Suppressor macrophage treated with lipopolysaccharide for 4 hours (primary cell): ENCODE data around the gene P2RX1.
"Not testable (repeated sequence)": the region's sequence is repeated elsewhere in the genome, so short reads cannot be mapped to it uniquely, and the experiment has no call there.

Experiments used
- DNase-seq: peaks from one replicate; pipeline ENCODE4 v3.0.0-alpha.2; 2020

The P2RX1 gene

GRCh38 chr17:3951420-3951819, 35.2 kb upstream of the P2RX1 start:
- DNase-seq, result no peak

DNA sequence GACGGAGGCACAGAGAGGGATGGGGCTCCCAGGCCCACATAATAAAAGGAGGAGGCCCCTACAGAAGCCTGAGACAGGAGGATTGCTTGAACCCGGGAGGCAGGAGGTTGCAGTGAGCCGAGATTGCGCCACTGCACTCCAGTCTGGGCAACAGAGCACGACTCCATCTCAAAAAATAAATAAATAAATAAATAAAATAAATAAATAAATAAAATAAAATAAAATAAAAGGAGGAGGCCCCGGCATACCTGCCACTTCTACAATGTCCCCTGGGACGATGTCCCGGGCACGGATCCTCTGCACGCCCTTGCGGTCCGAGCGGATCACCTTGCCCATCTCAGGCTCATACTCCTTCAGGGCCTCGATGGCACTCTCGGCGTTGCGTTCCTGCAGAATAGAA, 34.7 kb upstream of the P2RX1 start:
- DNase-seq, result no peak

DNA sequence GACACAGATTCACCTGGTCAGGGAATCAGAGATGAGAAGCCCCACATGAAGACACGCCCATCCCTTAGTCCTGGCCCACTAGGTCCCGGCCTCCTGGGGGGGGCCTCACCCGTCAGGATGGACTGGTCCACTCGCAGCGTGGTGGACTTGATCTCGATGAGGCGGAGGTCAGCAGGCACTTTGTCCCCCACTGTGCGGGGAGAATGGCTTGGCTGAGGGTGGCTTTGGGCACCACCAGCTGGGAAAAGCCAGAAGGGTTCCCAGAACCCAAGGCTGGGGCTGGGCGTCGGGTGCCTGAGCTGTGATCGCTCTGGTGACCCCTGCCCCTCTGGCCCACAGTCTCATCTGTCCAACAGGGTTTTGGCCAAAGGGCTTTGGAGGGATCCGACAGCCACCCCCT, 34.3 kb upstream of the P2RX1 start:
- no peak for DNase-seq

DNA sequence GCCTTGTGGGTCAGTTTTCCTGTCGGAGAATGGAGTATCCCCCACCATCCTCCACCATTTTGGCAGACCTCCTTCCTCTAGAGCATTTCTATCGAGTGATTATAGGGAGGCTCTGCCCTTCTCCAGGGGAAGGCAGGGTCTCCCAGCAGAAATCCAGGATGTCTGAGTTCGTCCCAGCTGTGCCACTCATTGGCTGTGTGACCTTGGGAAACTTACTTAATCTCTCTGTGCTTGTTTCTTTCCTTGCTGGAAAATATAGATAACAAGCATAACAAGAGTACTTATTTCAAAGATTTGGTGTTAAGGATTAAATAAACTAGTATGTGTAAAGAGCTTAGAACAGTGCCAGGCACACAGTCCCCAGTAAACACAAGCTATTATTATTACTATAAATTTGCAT, 33.2 kb upstream of the P2RX1 start:
- no peak for DNase-seq

DNA sequence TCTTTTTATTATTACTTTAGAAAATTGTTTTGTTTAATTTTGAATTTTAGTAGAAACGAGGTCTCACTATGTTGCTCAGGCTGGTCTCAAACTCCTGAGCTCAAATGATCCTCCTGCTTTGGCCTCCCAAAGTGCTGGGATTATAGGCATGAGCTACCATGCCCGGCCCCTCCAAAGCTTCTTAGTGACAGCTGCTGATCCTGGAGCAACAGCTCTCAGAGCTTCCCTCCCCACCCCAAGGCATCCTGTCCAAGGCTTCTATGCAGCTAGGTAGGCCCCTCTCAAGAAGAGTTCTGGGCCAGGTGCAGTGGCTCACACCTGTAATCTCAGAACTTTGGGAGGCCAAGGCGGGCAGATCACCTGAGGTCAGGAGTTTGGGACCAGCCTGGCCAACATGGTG, 32.3 kb upstream of the P2RX1 start:
- not testable (repeated sequence) for DNase-seq

GRCh38 chr17:3947318-3947810, 31.1 kb upstream of the P2RX1 start:
- DNase-seq, result no peak

GRCh38 chr17:3946711-3947235, 30.5 kb upstream of the P2RX1 start:
- DNase-seq, result no peak

GRCh38 chr17:3944485-3945388, 28.5 kb upstream of the P2RX1 start:
- DNase-seq, result peak; percentile 26

GRCh38 chr17:3943240-3943891, 27.1 kb upstream of the P2RX1 start:
- DNase-seq, result no peak

DNA sequence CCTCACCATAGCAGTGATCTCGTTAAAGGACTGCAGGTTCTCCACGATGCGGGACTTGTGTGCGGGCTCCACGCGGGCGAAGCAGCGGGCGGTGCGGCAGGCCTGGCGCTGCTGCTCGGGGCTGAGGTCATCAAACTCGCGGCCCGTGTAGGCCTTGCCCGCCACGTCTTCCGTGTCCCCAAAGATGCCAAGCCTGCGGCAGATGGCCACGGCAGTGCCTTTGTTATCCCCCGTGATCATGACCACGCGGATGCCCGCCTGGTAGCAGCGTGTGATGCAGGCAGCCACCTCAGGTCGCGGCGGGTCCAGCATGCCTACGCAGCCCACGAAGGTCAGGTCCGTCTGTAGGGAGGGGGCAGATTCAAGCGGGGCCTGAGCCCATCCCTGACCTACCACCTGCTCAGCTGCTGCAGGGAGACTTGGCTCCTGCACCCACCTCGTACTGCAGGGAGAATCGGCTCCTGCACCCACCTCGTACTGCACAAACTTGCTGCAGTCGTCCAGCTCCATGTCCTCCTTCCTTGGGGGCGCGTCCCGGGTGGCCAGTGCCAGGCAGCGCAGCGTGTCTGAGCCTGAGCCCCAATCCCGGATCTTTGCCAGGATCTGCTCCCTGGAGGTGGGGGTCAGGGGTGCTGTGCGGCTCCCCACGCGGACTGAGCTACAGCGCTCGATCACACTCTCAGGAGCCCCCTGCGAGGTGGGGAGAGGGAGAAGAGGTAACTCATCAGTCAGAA, 24.9 kb upstream of the P2RX1 start:
- no peak for DNase-seq

- no peak for DNase-seq
Observed at GRCh38 chr17:3937359-3937758, 21.1 kb upstream of the P2RX1 start.

GRCh38 chr17:3935825-3936355, 19.6 kb upstream of the P2RX1 start:
- no peak for DNase-seq

DNA sequence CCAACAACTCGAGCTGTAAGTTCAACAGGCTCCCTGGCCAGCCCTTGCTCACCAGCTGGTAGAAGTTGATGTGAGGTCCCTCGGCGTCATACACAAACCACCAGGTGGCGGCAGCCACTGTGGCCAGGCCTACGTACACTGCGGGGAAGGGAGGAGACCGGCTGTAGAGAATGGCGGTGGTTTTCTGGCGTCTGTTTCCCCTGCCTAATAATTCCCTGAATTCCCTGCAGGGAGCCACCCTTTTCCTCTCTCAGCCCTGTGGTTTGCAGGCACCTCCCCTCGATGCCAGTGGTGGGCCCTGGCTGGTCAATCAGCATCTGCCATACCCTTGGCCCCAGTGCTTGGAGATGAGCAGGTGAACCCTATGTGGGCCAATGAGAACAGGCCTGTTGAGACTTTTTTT, 18.9 kb upstream of the P2RX1 start:
- DNase-seq, result peak; percentile 78

DNA sequence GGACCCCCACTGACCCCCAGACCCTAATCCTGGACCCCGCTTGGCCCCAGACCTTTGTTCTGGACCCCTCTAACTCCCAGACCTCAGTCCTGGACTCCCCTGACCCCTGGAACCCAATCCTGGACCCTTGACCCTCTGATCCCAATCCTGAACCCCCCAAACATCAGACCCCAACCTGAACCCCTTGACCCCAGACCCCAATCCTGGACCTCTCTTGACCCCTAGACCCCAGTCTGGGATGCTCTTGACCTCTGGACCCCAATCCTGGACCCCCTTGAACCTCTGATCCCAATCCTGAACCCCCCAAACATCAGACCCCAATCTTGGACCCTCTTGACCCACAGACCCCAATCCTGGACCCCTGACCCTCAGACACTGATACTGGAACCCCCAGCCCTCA, 13.5 kb upstream of the P2RX1 start:
- no peak for DNase-seq

GRCh38 chr17:3929181-3929580, 12.9 kb upstream of the P2RX1 start:
- peak; percentile 57 for DNase-seq

GRCh38 chr17:3928406-3928805, 12.1 kb upstream of the P2RX1 start:
- DNase-seq, result no peak

DNA sequence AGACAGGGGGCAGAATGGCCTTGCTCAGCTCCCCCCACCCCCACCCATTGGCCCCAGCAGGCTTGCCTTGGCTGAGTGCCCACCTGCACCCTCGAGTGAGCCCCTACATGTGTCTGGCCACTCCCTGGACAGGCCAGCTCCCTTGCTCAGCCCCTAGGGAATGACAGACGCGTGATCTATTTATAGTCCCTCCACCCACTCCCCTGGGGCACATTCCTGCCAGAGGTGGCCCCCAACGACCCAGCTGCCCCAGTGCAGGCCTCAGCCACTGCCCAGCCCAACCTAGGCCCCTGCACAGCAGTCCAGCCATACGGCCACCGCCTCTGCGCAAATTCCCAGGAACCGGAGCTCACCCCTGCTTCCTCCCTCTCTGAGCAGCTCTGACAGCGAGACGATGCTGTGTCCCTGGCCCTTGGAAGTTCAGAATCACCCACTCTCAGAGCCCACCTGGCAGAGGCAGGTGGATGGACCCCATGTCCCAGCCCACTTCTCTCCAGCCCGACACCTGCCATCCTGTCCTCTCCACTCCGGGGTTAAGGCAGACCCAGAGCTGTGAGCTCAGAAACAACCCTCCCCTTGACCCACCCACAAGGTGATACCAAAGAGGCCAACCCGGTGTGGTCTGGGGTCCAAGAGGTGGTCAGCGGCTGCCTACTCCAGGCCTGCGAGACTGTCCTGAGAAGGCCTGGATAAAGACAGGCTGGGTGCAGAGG, 11.5 kb upstream of the P2RX1 start:
- no peak for DNase-seq

- no peak for DNase-seq
Observed at GRCh38 chr17:3926860-3927627, 10.8 kb upstream of the P2RX1 start.

DNA sequence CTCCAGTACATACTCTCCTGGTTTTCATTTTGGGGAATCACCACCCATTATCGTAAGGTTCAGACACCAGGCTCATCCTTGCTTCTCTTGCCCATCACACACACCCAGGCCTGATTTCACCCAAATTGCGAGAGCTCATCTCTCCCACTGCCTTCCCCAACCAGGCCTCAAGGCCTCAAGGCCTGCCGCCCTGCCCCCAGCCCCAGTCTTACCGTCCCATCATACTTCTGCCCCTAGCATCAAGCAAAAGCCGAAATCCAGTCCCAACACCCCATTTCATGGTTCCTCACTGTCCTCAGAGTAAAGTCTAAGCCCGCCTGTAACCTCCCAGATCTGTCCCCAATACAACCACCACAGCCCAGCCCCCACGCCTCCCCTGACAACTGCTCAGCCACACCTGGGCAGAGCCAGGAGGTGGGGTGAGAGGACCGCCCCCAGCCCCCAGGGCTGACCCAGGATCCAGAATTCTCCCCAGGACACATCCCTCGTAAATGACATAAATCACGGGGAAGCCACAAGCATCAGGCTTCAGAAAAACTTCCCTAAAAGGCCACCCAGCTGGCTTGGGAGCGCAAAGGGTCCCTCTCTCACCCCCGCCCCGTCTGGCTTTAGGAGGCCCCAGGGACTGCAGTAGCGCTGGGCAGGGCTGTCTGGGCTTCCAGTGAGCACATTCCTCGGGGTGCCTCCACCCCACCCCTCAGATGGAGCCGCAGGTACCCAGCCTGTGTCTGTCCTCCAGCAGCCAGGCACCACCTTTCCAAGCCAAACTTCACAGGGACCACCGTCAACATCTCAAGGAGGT, 9.6 kb upstream of the P2RX1 start:
- no peak for DNase-seq

DNA sequence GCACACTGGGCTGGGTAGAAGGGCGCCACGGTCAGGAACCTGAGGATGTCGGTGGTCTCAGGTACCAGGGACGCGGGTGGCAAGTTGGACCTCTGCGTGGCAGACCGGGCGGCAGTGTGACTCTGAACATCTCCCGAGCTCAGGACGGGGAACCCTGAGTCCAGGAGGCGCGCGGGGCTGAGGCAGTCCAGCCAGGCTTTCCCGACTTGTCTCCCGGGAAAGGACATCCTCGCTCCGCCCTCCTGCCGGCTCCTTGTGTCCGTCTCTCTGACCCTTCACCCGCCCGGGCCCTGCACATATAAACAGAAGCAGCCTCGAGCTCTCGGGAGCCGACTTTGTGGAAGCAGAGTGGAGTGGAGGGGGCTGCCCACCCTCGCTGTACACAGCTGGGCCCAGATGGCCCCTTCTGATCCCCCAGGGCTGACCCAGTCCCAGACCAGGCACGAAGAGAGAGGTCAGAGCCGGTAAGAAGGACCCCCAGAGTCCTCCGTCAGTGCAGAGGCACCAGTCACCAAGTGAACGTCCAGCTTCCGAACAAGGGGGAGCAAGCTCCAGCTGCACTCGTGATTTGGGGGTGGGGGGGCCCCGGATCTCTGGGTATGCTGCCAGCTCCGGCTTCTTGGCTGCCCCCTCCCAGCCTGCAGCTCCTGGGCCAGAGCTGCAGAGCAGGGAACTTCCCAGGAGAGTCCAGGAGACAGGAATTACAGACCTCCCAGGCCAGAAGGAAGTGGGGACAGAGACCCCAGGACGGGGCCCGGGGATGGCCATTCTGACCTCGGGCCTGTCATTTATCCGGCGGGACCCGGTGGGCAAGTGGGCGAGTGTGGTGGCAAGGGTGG, 8.5 kb upstream of the P2RX1 start:
- no peak for DNase-seq
